Measurements from ENCODE around the gene CACNA1D.

The CACNA1D gene

DNA sequence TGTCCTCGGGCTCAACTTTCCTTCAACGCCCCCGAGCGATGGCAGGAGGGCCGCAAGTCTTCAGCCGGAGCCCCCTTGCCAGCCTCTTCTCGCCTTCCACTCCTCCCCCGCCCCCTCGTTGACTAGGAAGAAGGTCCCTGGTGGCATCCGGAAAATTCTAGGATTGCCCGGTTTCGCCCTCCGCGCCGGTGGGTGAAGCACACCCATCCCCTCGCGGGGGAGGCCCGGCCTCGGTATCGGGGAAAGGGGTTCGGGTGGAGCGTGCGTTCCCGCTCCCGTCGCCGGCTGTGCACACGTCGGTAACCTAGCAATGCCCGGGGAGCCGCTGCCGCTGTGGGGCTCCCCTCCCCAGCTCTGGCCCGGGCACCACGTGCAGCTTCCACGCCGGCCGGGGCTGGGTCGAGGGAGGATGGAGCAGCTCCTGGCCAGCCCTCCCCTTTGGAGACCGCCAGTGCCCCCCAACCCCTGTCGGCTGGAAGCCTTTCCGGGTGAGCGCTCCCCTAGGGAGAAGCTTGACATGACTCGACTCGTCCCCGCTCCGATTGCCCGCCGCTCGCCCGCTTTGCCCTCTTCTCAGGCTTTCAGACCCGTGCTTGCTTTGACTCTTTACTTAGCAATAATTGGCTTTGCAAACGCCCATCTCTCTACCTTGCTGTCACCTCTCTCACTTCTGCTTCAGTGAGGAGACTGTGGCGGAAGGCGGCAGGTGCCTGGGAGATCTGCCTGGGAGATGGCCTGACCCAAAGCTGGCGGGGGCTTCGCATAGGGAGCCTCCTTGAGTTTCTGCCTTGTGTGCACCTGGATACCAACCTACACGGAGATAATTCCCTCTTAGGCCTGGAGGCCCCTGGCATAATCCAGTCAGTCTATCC, 1.3 kb downstream of the CACNA1D start:
- no peak for DNase-seq

DNA sequence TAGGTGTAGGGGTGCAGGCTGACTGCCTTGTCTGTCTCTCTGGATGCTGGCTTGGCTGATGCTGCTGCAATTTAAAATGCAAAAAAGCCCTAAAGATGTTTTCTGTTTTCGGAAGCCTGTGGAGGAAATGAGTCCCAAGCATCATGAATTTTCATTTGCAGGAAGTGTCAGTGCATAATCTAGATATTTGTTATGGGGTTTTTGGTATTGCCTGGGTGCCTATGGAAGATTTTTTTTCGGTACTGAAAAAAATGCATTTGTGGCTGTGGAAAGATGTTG, 1.9 kb downstream of the CACNA1D start:
- no peak for DNase-seq

- no peak for DNase-seq
Measured at GRCh38 chr3:53496984-53497383, 2.6 kb downstream of the CACNA1D start.

DNA sequence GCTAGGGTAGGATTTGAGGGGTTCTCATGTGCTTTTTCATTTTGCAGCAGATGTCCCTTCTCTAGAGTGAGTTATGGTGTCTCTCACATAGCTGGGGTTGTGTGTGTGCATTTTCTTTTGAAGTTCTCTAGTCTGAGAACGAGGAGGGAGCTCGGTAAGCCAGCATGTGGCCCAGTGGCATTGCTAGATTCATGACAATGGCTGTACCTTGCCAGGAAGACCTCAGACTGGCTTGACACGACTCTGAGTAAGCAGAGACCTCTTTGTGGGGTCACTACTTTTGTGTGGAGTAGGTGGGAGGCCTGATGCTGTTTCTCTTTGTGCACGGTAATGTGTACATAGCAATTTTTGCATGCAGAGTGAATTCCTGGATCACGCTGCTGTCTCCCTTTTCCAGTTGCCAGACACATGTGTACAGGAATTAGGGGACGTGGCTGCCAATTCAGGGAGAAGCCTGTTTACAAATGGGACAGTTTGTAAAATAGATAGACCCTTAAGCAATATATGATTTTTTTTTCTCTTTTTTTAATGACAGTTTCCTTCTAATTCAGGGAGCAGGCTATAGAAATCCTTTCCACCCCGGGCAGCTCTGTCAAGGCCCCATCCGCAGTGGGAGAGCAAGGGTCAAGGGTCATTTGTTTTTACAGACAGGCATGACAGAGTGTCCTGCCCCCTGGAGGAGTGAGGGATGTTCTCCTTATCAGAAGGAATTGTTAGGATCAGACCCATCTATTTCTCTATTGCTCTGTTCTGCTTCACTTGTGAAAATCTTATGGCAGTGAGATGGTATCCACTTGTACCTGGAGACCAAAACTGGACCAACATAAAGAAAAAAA, 4.6 kb downstream of the CACNA1D start:
- DNase-seq, result no peak

DNA sequence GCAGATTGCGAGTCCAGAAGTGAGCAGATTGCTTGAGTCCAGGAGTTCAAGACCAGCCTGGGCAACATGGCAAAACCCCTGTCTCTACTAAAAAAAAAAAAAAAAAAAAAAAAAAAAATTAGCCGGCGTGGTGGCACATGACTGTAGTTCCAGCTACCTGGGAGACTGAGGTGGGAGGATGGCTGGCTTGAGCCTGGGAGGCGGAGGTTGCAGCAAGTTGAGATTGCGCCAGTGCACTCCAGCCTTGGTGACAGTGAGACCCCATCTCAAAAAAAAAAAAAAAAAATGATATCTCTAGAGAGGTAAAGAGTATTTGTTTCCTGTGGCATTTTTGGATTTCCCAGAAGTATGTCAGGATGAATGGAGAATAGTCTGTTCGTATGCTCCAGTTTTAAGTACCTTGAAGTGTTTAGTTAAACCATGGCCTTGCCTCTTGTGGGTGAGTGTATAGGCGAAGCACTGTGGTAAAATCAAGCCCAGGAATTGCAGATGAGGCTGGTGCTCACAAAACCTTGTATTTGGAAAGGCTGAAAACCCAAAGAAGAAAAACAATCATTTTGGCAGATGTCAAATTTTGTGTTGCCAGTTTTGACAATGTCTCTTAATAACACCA, 5.9 kb downstream of the CACNA1D start:
- no peak for DNase-seq

- DNase-seq, result no peak
Measured at GRCh38 chr3:53501178-53501577, 6.8 kb downstream of the CACNA1D start.

- DNase-seq, result no peak
Measured at GRCh38 chr3:53502737-53503136, 8.3 kb downstream of the CACNA1D start.

GRCh38 chr3:53503195-53503594, 8.8 kb downstream of the CACNA1D start:
- no peak for DNase-seq

GRCh38 chr3:53506110-53506762, 11.8 kb downstream of the CACNA1D start:
- no peak for DNase-seq

- DNase-seq, result no peak
Measured at GRCh38 chr3:53506763-53507145, 12.3 kb downstream of the CACNA1D start.

DNA sequence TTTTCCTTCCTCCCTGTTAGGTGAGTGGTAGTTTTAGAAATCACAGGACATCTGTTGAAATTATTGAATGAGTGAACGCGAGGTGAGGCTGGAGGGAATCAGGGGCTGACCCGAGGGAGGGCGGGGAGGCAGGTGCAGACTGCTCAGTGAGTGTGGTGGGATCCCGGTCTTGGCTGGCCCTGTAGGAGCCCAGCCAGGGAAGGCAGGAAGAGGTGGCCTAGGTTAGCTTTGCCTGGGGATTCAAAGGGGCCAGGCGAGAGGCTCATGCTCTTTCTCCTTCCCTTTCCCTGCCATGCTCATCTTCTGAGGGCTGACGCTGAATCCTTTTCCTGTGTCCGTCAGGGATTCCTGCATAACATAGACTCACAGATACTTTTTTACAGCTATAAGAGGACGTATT, 15.1 kb downstream of the CACNA1D start:
- DNase-seq, result no peak

DNA sequence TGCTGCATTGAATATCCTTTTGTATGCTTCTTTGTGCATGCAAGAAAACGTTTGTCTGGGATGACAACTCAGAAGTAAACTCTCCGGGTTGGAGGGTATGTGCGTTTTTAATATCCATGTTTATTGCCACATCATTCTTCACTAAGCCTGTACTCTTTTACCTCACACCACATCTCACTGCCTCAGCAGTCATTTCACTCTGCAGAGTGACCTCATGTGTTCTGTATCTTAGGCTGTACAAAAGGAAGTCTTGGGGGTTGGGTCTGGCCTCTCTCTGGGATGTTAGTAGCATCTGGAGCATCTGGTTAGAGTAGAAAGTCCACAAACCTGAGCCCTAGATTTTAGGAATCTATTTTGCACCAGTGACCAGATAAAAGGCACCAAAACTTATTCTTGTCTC, 16.1 kb downstream of the CACNA1D start:
- DNase-seq, result no peak

GRCh38 chr3:53511246-53511645, 16.8 kb downstream of the CACNA1D start:
- no peak for DNase-seq

- DNase-seq, result no peak
Measured at GRCh38 chr3:53513556-53514190, 19.3 kb downstream of the CACNA1D start.

GRCh38 chr3:53516339-53516738, 21.9 kb downstream of the CACNA1D start:
- DNase-seq, result no peak

DNA sequence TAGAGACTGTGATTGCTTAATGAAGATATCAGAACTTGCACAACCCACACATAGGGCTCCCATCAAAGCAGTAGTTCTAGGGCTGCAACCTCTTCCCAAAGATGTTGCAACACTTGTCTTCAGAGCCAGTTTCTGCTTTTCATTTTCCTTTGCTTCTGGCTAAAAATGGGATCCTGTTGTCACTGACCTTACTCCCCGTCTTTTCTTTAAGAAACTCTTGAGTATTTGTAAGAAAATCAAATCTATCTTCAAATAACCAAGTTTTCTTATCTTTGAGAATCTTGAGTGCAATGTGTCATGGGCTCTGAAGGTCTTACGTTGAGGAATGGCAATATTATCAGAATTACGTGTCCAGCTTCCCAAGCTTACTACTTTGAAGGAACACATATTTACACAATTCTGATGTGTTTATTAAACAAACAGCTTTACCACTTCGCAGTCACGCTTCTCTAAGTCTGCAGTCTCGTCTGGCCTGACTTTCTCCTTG, 24.1 kb downstream of the CACNA1D start:
- no peak for DNase-seq

GRCh38 chr3:53519065-53519709, 24.8 kb downstream of the CACNA1D start:
- no peak for DNase-seq

- no peak for DNase-seq
Measured at GRCh38 chr3:53523346-53523745, 28.9 kb downstream of the CACNA1D start.

GRCh38 chr3:53524566-53524965, 30.2 kb downstream of the CACNA1D start:
- DNase-seq, result no peak

GRCh38 chr3:53525765-53526703, 31.6 kb downstream of the CACNA1D start:
- no peak for DNase-seq

- no peak for DNase-seq
Measured at GRCh38 chr3:53526704-53527055, 32.3 kb downstream of the CACNA1D start.
